NCI-H226 (cell line): ENCODE measurements around the gene ASAP2.
"Not testable (repeated sequence)": the region's sequence is repeated elsewhere in the genome, so short reads cannot be mapped to it uniquely, and the experiment has no call there.

Experiments used
- DNase-seq: peaks from one replicate; pipeline ENCODE4 v3.0.0-alpha.2; 2015

The ASAP2 gene

GRCh38 chr2:9388950-9389911, 182.6 kb downstream of the ASAP2 start:
- DNase-seq, result no peak

GRCh38 chr2:9390151-9390850, 183.7 kb downstream of the ASAP2 start:
- DNase-seq, result no peak

GRCh38 chr2:9390991-9391390, 184.4 kb downstream of the ASAP2 start:
- DNase-seq, result no peak

- DNase-seq, result no peak
Observed at GRCh38 chr2:9391961-9392720, 185.5 kb downstream of the ASAP2 start.

GRCh38 chr2:9392898-9393765, 186.5 kb downstream of the ASAP2 start:
- DNase-seq, result no peak

- DNase-seq, result no peak
Observed at GRCh38 chr2:9394816-9395215, 188.2 kb downstream of the ASAP2 start.

GRCh38 chr2:9397201-9397600, 190.6 kb downstream of the ASAP2 start:
- no peak for DNase-seq

GRCh38 chr2:9398251-9398650, 191.6 kb downstream of the ASAP2 start:
- DNase-seq, result not testable (repeated sequence)

- DNase-seq, result no peak
Observed at GRCh38 chr2:9398881-9399780, 192.5 kb downstream of the ASAP2 start.

GRCh38 chr2:9400268-9401058, 193.9 kb downstream of the ASAP2 start:
- DNase-seq, result no peak

- DNase-seq, result no peak
Observed at GRCh38 chr2:9401059-9401547, 194.5 kb downstream of the ASAP2 start.

- no peak for DNase-seq
Observed at GRCh38 chr2:9401646-9402371, 195.2 kb downstream of the ASAP2 start.

- no peak for DNase-seq
Observed at GRCh38 chr2:9403924-9404323, 197.3 kb downstream of the ASAP2 start.

- DNase-seq, result no peak
Observed at GRCh38 chr2:9404451-9404850, 197.8 kb downstream of the ASAP2 start.

- DNase-seq, result no peak
Observed at GRCh38 chr2:9405636-9406035, 199.0 kb downstream of the ASAP2 start.

- no peak for DNase-seq
Observed at GRCh38 chr2:9406529-9407362, 200.1 kb downstream of the ASAP2 start.

- no peak for DNase-seq
Observed at GRCh38 chr2:9407363-9407811, 200.8 kb downstream of the ASAP2 start.

- DNase-seq, result peak; percentile 91
Observed at GRCh38 chr2:9408641-9409151, 202.1 kb downstream of the ASAP2 start.
